GM21423 (cell line): ENCODE measurements around the gene CCR9.

Experiments used
- ATAC-seq: cut with Tn5 transposase; IDR thresholded peaks from one replicate; pipeline ENCODE4 v1.9.1; 2021; ENCODE audit warnings: mild to moderate bottlenecking, moderate library complexity; ENCODE audit not compliant: unreplicated experiment

CCR9 gene

GRCh38 chr3:45933591-45933990 lies 47.2 kb downstream of the CCR9 start:
- ATAC-seq = no peak

GRCh38 chr3:45936261-45936660 lies 49.9 kb downstream of the CCR9 start:
- ATAC-seq = no peak

GRCh38 chr3:45937206-45938042 lies 51.1 kb downstream of the CCR9 start:
- no peak for ATAC-seq

GRCh38 chr3:45938043-45938435 lies 51.7 kb downstream of the CCR9 start:
- ATAC-seq = no peak

GRCh38 chr3:45938864-45939263 lies 52.5 kb downstream of the CCR9 start:
- ATAC-seq = no peak

- ATAC-seq = no peak
Observed at GRCh38 chr3:45939341-45939771, 53.0 kb downstream of the CCR9 start.

GRCh38 chr3:45940004-45940780 lies 53.8 kb downstream of the CCR9 start:
- ATAC-seq = no peak

- no peak for ATAC-seq
Observed at GRCh38 chr3:45940781-45941365, 54.5 kb downstream of the CCR9 start.

GRCh38 chr3:45942051-45942825 lies 55.9 kb downstream of the CCR9 start:
- no peak for ATAC-seq

GRCh38 chr3:45943207-45943846 lies 57.0 kb downstream of the CCR9 start, which contains the start of gene CXCR6:
Gene CXCR6 (plus strand): TSS chr3:45943464. CDS start chr3:45946482, 3,018 bp downstream.
- no peak for ATAC-seq

- no peak for ATAC-seq
Observed at GRCh38 chr3:45944830-45945620, 58.7 kb downstream of the CCR9 start.

- no peak for ATAC-seq
Observed at GRCh38 chr3:45946307-45946706, 60.0 kb downstream of the CCR9 start.

GRCh38 chr3:45946875-45947274 lies 60.5 kb downstream of the CCR9 start:
- no peak for ATAC-seq

GRCh38 chr3:45947361-45947760 lies 61.0 kb downstream of the CCR9 start:
- no peak for ATAC-seq

- ATAC-seq = no peak
Observed at GRCh38 chr3:45948311-45948781, 62.0 kb downstream of the CCR9 start.

GRCh38 chr3:45948881-45949280 lies 62.5 kb downstream of the CCR9 start:
- no peak for ATAC-seq

GRCh38 chr3:45949432-45949831 lies 63.1 kb downstream of the CCR9 start:
- no peak for ATAC-seq

- no peak for ATAC-seq
Observed at GRCh38 chr3:45950131-45950530, 63.8 kb downstream of the CCR9 start.
